SW 1271 (cell line): ENCODE measurements around the gene KIF3A.

ENCODE experiments used
- DNase-seq, 2 experiments: peaks; one replicate each; lab custom pipeline; 2025; lab: John Stamatoyannopoulos, UW

The KIF3A gene

GRCh38 chr5:132662925-132663770 lies 74.2 kb downstream of the KIF3A start:
- DNase-seq, result no peak

GRCh38 chr5:132662004-132662401 lies 75.3 kb downstream of the KIF3A start:
- no peak for DNase-seq

DNA sequence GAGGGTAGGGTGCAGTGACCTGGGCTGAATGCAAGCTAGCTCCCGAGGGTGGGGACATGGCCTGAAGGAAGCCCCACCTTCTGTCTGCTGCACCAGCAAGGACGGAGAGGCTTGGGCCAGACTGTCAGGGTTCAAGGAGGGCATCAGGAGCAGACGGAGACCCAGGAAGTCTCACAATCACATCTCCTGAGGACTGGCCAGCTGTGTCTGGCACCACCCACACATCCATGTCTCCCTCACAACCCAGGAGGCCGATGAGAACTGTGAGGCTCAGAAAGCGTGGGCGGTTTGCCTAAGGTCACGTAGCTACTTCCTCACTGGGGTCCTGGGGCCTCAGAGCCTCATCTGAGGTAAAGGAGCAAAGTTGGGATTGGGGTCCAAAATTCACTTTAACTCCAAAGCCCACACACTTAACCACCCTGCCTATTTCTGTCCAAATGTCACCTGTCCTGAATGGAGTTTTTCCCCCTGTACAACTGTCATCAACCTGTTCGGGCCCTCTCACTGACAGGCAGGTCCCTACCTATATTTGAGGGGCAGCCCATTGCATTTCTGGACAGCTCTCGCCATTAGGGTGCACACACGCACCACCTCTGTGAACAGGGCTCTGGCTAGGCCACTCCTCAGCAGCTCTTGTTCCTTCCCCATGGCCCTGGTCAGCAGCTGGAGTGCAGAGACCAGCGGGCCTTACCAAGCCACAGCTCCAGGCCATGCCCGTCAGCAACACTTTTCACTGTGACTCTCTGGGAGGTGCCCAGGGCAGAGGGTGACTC lies 75.9 kb downstream of the KIF3A start:
- DNase-seq, result no peak

DNA sequence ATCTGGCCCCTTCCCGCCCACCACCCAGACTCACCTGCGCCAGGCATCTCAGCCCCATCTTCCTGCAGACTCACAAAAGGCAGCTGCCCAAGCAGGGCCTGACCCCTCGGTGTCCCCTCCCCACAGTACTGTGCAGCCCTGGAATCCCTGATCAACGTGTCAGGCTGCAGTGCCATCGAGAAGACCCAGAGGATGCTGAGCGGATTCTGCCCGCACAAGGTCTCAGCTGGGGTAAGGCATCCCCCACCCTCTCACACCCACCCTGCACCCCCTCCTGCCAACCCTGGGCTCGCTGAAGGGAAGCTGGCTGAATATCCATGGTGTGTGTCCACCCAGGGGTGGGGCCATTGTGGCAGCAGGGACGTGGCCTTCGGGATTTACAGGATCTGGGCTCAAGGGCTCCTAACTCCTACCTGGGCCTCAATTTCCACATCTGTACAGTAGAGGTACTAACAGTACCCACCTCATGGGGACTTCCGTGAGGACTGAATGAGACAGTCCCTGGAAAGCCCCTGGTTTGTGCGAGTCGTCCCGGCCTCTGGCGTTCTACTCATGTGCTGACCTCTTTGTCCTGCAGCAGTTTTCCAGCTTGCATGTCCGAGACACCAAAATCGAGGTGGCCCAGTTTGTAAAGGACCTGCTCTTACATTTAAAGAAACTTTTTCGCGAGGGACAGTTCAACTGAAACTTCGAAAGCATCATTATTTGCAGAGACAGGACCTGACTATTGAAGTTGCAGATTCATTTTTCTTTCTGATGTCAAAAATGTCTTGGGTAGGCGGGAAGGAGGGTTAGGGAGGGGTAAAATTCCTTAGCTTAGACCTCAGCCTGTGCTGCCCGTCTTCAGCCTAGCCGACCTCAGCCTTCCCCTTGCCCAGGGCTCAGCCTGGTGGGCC lies 77.5 kb downstream of the KIF3A start:
- no peak for DNase-seq

DNA sequence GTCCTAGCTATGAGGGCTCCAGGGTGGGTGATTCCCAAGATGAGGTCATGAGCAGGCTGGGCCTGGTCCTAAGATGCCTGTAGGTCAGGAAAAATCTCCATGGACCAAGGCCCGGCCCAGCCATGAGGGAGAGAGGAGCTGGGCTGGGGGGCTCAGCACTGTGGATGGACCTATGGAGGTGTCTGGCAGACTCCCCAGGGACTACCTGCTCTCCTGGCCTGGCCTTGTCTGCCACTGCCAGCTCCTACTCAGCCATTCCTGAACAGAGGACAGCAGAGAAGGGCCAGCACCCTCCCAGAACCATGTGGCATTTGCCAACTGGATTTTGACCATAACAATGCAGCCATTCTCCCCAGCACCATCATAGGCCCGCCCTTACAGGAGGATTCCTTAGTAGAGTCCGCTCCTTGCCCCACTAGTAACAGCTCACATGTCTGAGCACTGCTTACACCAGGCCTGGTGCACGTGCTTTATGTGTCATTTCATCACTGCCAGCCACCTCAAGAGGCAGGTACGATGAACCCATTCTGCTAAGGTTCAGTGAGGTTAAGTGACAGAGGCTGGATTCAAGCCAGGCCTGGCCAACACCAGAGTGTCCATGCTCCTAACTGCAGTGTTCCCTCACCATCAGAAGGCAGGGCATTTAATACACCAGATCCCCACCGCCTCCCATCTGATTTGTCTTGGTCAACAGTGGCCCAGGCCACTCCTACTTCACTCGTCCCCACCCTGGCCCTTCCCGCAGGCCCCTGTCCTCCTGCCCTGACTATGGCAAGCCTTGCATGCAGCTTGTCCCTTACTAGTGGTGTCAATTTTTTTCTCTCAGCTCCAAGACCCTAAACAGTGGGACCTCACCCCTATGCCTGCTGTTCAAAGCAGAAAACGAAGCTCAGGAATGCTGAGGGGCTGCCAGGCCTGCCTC lies 78.7 kb downstream of the KIF3A start:
- DNase-seq, result no peak

- DNase-seq, result no peak
These were observed 79.5 kb downstream of the KIF3A start, which contains the start of gene IL13 for GRCh38 chr5:132657676-132658380. TSS of gene IL13 (plus strand) at chr5:132658173. CDS start at chr5:132658187, 14 bp downstream.

DNA sequence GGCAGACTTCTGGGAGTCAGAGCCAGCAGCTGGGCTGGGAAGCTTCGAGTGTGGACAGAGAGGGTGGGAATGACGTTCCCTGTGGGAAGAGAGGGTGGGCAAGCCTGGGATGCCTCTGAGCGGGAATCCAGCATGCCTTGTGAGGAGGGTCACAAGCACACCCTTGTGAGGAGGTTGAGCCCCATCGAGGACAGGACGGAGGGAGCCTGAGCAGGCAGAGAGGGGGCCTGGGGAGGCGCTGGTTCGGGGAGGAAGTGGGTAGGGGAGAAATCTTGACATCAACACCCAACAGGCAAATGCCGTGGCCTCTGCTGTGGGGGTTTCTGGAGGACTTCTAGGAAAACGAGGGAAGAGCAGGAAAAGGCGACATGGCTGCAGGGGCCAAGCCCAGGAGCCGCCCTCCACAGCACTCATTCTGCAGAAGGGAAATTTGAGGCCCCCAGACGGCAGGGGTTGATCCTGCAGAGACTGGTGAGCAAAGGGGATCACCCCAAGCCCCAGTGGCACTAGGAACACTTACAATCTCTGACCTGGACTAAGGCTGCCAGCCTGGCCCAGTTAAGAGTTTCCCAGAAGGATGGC lies 80.5 kb downstream of the KIF3A start:
- no peak for DNase-seq

DNA sequence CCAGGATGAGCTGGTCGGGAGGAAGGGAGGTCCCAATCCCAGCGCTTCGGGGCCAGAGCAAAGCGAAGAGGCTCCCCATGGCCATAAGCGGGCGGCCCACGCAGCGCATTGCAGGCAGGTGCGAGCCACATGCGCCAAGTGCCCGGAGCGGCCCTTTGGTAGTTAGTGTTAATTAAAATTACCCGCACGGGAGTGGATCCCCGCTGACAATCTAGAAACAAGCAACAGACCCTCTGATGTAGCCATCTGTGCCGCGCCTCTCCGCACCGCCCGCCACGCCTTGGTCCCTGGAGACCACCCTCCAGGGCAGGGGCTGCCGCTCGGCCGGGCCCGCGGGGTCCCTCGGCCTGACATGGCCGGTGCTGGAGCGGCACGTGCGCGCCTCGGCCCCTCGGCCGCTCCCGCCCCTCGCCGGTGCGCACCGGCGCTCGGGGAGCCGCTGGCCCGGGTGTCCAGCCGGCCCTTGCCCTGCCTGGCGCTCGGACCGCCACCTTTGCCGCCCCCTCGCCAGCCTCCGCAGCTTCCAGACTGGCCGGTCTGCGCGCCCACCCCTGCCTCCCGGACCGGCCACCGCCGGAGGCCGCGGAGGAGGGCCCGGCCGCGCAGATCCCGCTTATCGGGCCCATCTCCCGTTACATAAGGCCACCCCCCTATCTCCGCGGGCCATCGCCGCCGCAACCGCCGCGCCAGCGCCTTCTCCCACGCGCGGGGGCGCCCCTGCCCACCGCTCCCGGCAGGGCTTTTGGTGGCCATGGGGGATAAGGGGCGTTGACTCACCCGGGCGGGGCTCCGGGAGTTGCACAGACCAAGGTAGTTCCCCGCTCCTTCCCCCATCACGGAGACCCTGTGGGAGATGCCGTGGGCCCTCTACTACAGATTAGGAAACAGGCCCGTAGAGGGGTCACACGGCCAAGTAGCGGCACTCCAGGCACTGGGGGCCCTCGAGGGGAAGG lies 81.2 kb downstream of the KIF3A start:
- DNase-seq, result no peak

GRCh38 chr5:132653716-132654115 lies 83.6 kb downstream of the KIF3A start:
- no peak for DNase-seq

GRCh38 chr5:132651838-132652469 lies 85.4 kb downstream of the KIF3A start:
- no peak for DNase-seq

- DNase-seq, result no peak
These were observed 89.0 kb downstream of the KIF3A start for GRCh38 chr5:132648355-132648754.

DNA sequence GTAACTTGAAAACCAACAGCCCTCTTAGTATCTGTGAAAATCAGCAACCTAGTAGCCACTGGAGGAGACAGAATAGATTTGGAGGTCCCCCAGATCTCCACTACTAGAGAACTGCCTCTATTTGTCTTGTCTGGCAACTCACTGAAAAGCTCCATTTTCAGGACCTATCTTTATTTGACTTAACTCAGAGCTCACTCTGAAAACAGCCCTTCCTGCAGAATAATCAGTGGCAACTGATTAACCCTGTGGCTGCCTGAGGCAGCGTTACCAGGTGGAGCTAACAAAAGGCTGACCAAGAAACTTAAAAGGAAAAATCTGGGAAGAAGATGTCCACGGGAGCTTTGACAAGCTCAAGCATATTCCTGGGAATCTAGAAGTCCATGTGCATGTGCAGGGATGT lies 89.9 kb downstream of the KIF3A start:
- no peak for DNase-seq

GRCh38 chr5:132646583-132647266 lies 90.6 kb downstream of the KIF3A start:
- DNase-seq, result no peak

GRCh38 chr5:132644177-132644576 lies 93.2 kb downstream of the KIF3A start:
- no peak for DNase-seq
